Gastroesophageal sphincter (tissue), 4 donors: ENCODE results near the gene PLCL1. TPM values are rescaled to one million over a fixed set of nuclear protein-coding genes. Genes with fewer than 3 reads are reported as not detected.

ENCODE experiments used
- ATAC-seq: fragments of 150-250 bp; one replicate; pipeline ENCODE4 v1.9.1; 2016; ENCODE audit warnings: mild to moderate bottlenecking, moderate library complexity
- H3K27ac ChIP-seq, 4 donors: fragments of 200-600 bp; sonication (generic) in 3 of 4; 1 replicate in 3 of 4; 2 replicates in 1 of 4; pipeline ENCODE4 v1.5.1; 2016 to 2019
- H3K27me3 ChIP-seq: fragments of 200-600 bp; sonication (generic); one replicate; pipeline ENCODE4 v1.5.1; 2019
- H3K36me3 ChIP-seq, 2 donors: fragments of 200-600 bp; sonication (generic); one replicate each; pipeline ENCODE4 v1.5.1; 2019; ENCODE audit warnings: control low read depth in 1 of 2
- H3K4me1 ChIP-seq, 3 donors: fragments of 200-600 bp; sonication (generic); 1 replicate in 2 of 3; 2 replicates in 1 of 3; pipeline ENCODE4 v1.5.1; 2016 to 2019; ENCODE audit warnings: control low read depth in 2 of 3
- H3K4me3 ChIP-seq, 2 donors: fragments of 200-600 bp; sonication (generic); one replicate each; pipeline ENCODE4 v1.5.1; 2019; ENCODE audit warnings: mild to moderate bottlenecking in 1 of 2, moderate library complexity in 1 of 2
- H3K9me3 ChIP-seq, 3 donors: fragments of 200-600 bp; sonication (generic); one replicate each; pipeline ENCODE4 v1.5.1; 2017 to 2019; ENCODE audit warnings: control low read depth in 2 of 3
- CTCF ChIP-seq, 4 experiments: fragments of 200-600 bp in 2 of 4; fragments of 450-650 bp in 2 of 4; sonication (generic) in 1 of 4; IDR thresholded peaks; one replicate each; pipeline ENCODE4 v1.5.1; 2017 to 2019; ENCODE audit warnings: antibody characterized with exemption in 4 of 4, mild to moderate bottlenecking in 2 of 4, moderate library complexity in 2 of 4
- EP300 ChIP-seq: sonication (generic); formaldehyde crosslinking; IDR thresholded peaks from one replicate; pipeline ENCODE4 v1.6.1; 2017; ENCODE audit warnings: antibody characterized with exemption, mild to moderate bottlenecking
- POLR2A ChIP-seq, 2 donors: fragments of 450-650 bp; IDR thresholded peaks; one replicate each; pipeline ENCODE4 v1.6.1; 2017; ENCODE audit warnings: antibody characterized with exemption in 2 of 2, mild to moderate bottlenecking in 2 of 2, moderate library complexity in 1 of 2
- POLR2AphosphoS5 ChIP-seq: sonication (generic); formaldehyde crosslinking; IDR thresholded peaks from one replicate; pipeline ENCODE4 v1.6.1; 2017; ENCODE audit warnings: antibody characterized with exemption
- WGBS, 2 donors: methylation state at CpG; one replicate each; pipeline ENCODE4 v1.1.5; 2018; ENCODE audit warnings: low coverage in 1 of 2; 5-methylcytosine and 5-hydroxymethylcytosine counted together
- total RNA-seq, 4 donors: library from RNA; depleted of rRNA; stranded (reverse); fragments of >200 nt; gene quantifications; one replicate each; pipeline ENCODE4 v1.1.0, GENCODE V29; 2016

Gene PLCL1
- total RNA-seq, 4 donors from 2014 or later, result 23.4 to 89.2 (median 47.4) TPM

GRCh38 chr2:198072655-198073054, 268.3 kb downstream of the PLCL1 start:
- Histone ChIP-seq H3K27me3 (no peaks in the 10 kb centered on the region), H3K36me3 (no peaks in the 10 kb centered on the region), H3K4me3 (no peak overlapping the region), H3K4me1 (no peaks in the 10 kb centered on the region), H3K27ac (no peak overlapping the region), H3K9me3 (no peaks in the 10 kb centered on the region)
- ATAC-seq, result no peak
- TF ChIP-seq CTCF (IDR thresholded peaks at IDR 0.05), result no peak
- TF ChIP-seq POLR2A (IDR thresholded peaks at IDR 0.05), result no peak
- TF ChIP-seq POLR2AphosphoS5, result no peak
- TF ChIP-seq EP300, result no peak

- no peaks in the 10 kb centered on the region for H3K27me3 ChIP-seq
- WGBS, 2 donors, result 79 to 94% methylated on average over 2 of the region's 2 CpGs
- TF ChIP-seq POLR2AphosphoS5 (no peak), POLR2A (IDR thresholded peaks at IDR 0.05) (no peak), EP300 (no peak), CTCF (IDR thresholded peaks at IDR 0.05) (no peak)
Observed at GRCh38 chr2:198073253-198073652, 268.9 kb downstream of the PLCL1 start.

GRCh38 chr2:198077477-198077876, 273.1 kb downstream of the PLCL1 start:
- Histone ChIP-seq H3K4me1 (peaks cover 0 to 13% (median 0%) of the 10 kb centered on the region in 3 donors), H3K27me3 (no peaks in the 10 kb centered on the region), H3K9me3 (no peaks in the 10 kb centered on the region), H3K36me3 (no peaks in the 10 kb centered on the region), H3K4me3 (no peak overlapping the region), H3K27ac (no peak overlapping the region)
- WGBS, 2 donors, result 86 to 100% methylated on average over 1 of the region's 1 CpG
- no peak for ATAC-seq
- TF ChIP-seq POLR2AphosphoS5 (no peak), EP300 (no peak)

More at GRCh38 chr2:198073253-198073652, 268.9 kb downstream of the PLCL1 start:
- Histone ChIP-seq H3K27ac (no peak overlapping the region), H3K36me3 (no peaks in the 10 kb centered on the region), H3K4me3 (no peak overlapping the region), H3K4me1 (peaks cover 0 to 1% (median 0%) of the 10 kb centered on the region in 3 donors), H3K9me3 (no peaks in the 10 kb centered on the region)
- no peak for ATAC-seq

GRCh38 chr2:198080879-198081765, 276.7 kb downstream of the PLCL1 start:
- no peak for ATAC-seq
- Histone ChIP-seq H3K9me3 (no peaks in the 10 kb centered on the region), H3K36me3 (peaks cover 0 to 5% of the 10 kb centered on the region in 2 donors), H3K27me3 (no peaks in the 10 kb centered on the region), H3K27ac (no peak overlapping the region), H3K4me3 (no peak overlapping the region), H3K4me1 (peaks cover 0 to 13% (median 0%) of the 10 kb centered on the region in 3 donors)
- no peak for TF ChIP-seq CTCF (IDR thresholded peaks at IDR 0.05)
- TF ChIP-seq POLR2AphosphoS5, result no peak
- WGBS, 2 donors, result 90 to 96% methylated on average over 2 of the region's 2 CpGs

- TF ChIP-seq POLR2A (IDR thresholded peaks at IDR 0.05), result no peak
- TF ChIP-seq POLR2AphosphoS5, result no peak
- TF ChIP-seq CTCF (IDR thresholded peaks at IDR 0.05), result no peak
- no peak for TF ChIP-seq EP300
- WGBS, 2 donors, result 94 to 100% methylated on average over 5 to 6 of the region's 6 CpGs
- peaks cover 0 to 5% (median 0%) of the 10 kb centered on the region in 3 donors for H3K4me1 ChIP-seq
- H3K9me3 ChIP-seq, result no peaks in the 10 kb centered on the region
- H3K36me3 ChIP-seq, result peaks cover 0 to 13% of the 10 kb centered on the region in 2 donors
- no peak overlapping the region for H3K27ac ChIP-seq
- no peak overlapping the region for H3K4me3 ChIP-seq
- ATAC-seq, result no peak
- H3K27me3 ChIP-seq, result no peaks in the 10 kb centered on the region
Observed at GRCh38 chr2:198084156-198084555, 279.8 kb downstream of the PLCL1 start.
